Testis (tissue), 2 donors: ENCODE measurements around the gene ERC2.

Experiments used
- POLR2A ChIP-seq: fragments of 450-650 bp; IDR thresholded peaks from one replicate; pipeline ENCODE4 v1.6.1; 2017; ENCODE audit warnings: antibody characterized with exemption, mild to moderate bottlenecking, moderate library complexity
- TF ChIP-seq, protein P1 (sequence below), 3 experiments: fragments of 450-650 bp in 2 of 3; fragments of 200-600 bp in 1 of 3; sonication (generic) in 1 of 3; IDR thresholded peaks; one replicate each; pipeline ENCODE4 v1.5.1; 2016 to 2019; ENCODE audit warnings: antibody characterized with exemption in 3 of 3, mild to moderate bottlenecking in 2 of 3, moderate library complexity in 1 of 3

DNA sequence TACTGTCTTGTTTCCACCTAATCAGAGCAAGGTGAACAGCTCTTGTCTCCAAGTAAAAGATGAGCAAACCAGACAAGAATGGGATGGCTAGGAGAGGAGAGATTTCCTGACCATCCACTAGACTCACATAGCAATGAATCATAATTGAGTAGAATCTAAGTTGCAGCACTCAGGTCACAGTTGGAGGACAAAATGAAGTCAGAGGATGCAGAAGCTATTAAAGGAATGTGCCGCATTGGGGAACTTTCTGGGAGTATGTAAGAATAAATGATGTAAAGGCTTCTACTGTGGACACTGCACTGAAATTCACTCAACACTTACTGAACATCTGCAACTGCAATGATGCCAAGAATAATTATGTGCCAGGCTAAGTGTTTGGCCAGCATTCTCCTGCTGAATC lies 763.7 kb downstream of the ERC2 start:
- TF ChIP-seq, protein P1, sequence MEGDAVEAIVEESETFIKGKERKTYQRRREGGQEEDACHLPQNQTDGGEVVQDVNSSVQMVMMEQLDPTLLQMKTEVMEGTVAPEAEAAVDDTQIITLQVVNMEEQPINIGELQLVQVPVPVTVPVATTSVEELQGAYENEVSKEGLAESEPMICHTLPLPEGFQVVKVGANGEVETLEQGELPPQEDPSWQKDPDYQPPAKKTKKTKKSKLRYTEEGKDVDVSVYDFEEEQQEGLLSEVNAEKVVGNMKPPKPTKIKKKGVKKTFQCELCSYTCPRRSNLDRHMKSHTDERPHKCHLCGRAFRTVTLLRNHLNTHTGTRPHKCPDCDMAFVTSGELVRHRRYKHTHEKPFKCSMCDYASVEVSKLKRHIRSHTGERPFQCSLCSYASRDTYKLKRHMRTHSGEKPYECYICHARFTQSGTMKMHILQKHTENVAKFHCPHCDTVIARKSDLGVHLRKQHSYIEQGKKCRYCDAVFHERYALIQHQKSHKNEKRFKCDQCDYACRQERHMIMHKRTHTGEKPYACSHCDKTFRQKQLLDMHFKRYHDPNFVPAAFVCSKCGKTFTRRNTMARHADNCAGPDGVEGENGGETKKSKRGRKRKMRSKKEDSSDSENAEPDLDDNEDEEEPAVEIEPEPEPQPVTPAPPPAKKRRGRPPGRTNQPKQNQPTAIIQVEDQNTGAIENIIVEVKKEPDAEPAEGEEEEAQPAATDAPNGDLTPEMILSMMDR (IDR thresholded peaks at IDR 0.05): no peak
- TF ChIP-seq POLR2A: no peak
